Liver (tissue), 9 donors: ENCODE data around the gene POLR2J2. TPM values are rescaled to one million over a fixed set of nuclear protein-coding genes. Genes with fewer than 3 reads are reported as not detected.
"Not testable (repeated sequence)": the region's sequence is repeated elsewhere in the genome, so short reads cannot be mapped to it uniquely, and the experiment has no call there.

Experiments
- DNase-seq: peaks from one replicate; pipeline ENCODE4 v3.0.0-alpha.2; 2017; ENCODE audit warnings: low spot score
- H3K27ac ChIP-seq, 2 donors: one replicate each; pipeline ENCODE4 v1.7.0; 2013; ENCODE audit warnings: inconsistent platforms in 2 of 2, low read length in 2 of 2, control low read depth in 1 of 2, low read depth in 1 of 2, mild to moderate bottlenecking in 1 of 2
- H3K27me3 ChIP-seq, 4 donors: one replicate each; pipeline versions ENCODE4 v1.6.1 to v1.7.0; 2013; ENCODE audit warnings: low read length in 3 of 4, inconsistent platforms in 1 of 4, mild to moderate bottlenecking in 1 of 4, moderate library complexity in 1 of 4; ENCODE audit not compliant: control insufficient read depth in 4 of 4, insufficient read depth in 4 of 4
- H3K36me3 ChIP-seq, 4 donors: one replicate each; pipeline versions ENCODE4 v1.6.1 to v1.7.0; 2013; ENCODE audit warnings: low read length in 3 of 4, mild to moderate bottlenecking in 3 of 4, low read depth in 1 of 4, moderate library complexity in 1 of 4; ENCODE audit not compliant: control insufficient read depth in 4 of 4, insufficient read depth in 3 of 4
- H3K4me1 ChIP-seq, 4 donors: one replicate each; pipeline versions ENCODE4 v1.6.1 to v1.7.0; 2013; ENCODE audit warnings: low read length in 3 of 4, mild to moderate bottlenecking in 3 of 4, moderate library complexity in 1 of 4; ENCODE audit not compliant: control insufficient read depth in 4 of 4, insufficient read depth in 4 of 4
- H3K4me3 ChIP-seq, 3 donors: one replicate each; pipeline versions ENCODE4 v1.6.1 to v1.7.0; 2013; ENCODE audit warnings: low read length in 3 of 3, control low read depth in 1 of 3, low read depth in 1 of 3, mild to moderate bottlenecking in 1 of 3
- H3K9ac ChIP-seq, 2 donors: one replicate each; pipeline ENCODE4 v1.7.0; 2013; ENCODE audit warnings: low read length in 2 of 2, mild to moderate bottlenecking in 2 of 2, moderate library complexity in 2 of 2, control low read depth in 1 of 2, low read depth in 1 of 2
- H3K9me3 ChIP-seq, 4 donors: one replicate each; pipeline versions ENCODE4 v1.6.1 to v1.7.0; 2013; ENCODE audit warnings: low read length in 3 of 4; ENCODE audit not compliant: control insufficient read depth in 4 of 4
- WGBS: extraction: QIAGEN DNeasy Blood & Tissue Kit; methylation state at CpG from one replicate; pipeline ENCODE4 v1.1.7; 2013; 5-methylcytosine and 5-hydroxymethylcytosine counted together
- polyA plus RNA-seq, 2 donors: library from polyadenylated mRNA; stranded (reverse) in 1 of 2; unstranded in 1 of 2; fragments of 200-250 nt in 1 of 2; fragments of >200 nt in 1 of 2; fragmentation: Nextera tagmentation in 1 of 2; extraction: Ambion mirVana in 1 of 2; gene quantifications; one replicate each; pipeline versions ENCODE4 v1.2.1 to v1.2.3, GENCODE V29; 2013 to 2015
- total RNA-seq, 2 donors: library from RNA; depleted of rRNA; stranded (reverse); fragments of >200 nt; gene quantifications; one replicate each; pipeline ENCODE4 v1.2.3, GENCODE V29; 2014
- donor health status: healthy.
- donor health status: healthy.
- donor health status: healthy.
- donor health status: healthy.
- donor health status: healthy.

The POLR2J2 gene
- total and polyA plus RNA-seq, 4 donors = 0.14 to 6.3 (median 4.7) TPM

GRCh38 chr7:102697642-102698512 lies 26.4 kb upstream of the POLR2J2 start:
- not testable (repeated sequence) for H3K4me1 ChIP-seq, H3K27ac ChIP-seq, H3K36me3 ChIP-seq, H3K4me3 ChIP-seq, H3K27me3 ChIP-seq, H3K9me3 ChIP-seq, DNase-seq, H3K9ac ChIP-seq
- 84% methylated on average over 5 of the region's 5 CpGs for WGBS

DNA sequence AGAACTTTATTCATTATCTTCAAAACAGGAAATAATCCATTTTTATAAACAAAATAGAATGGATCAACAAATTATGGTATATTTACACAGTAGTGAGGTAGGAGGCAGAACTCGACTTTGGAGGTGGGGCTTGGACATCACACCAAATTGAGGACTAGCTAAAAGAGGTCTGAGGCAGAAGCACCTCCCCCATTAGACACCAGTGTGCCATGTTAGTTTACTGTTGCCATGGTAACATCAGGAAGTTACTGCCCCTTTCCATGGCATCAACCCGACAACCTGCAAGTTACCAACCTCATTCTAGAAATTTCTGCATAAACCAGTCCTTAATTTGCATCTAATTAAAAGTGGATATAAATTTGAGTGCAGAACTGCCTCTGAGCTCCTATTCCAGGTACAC lies 24.5 kb upstream of the POLR2J2 start:
- H3K9me3 ChIP-seq, H3K27ac ChIP-seq, H3K4me3 ChIP-seq, DNase-seq, H3K4me1 ChIP-seq, H3K36me3 ChIP-seq, H3K27me3 ChIP-seq, H3K9ac ChIP-seq: not testable (repeated sequence)
- 48% methylated on average over 1 of the region's 2 CpGs for WGBS

DNA sequence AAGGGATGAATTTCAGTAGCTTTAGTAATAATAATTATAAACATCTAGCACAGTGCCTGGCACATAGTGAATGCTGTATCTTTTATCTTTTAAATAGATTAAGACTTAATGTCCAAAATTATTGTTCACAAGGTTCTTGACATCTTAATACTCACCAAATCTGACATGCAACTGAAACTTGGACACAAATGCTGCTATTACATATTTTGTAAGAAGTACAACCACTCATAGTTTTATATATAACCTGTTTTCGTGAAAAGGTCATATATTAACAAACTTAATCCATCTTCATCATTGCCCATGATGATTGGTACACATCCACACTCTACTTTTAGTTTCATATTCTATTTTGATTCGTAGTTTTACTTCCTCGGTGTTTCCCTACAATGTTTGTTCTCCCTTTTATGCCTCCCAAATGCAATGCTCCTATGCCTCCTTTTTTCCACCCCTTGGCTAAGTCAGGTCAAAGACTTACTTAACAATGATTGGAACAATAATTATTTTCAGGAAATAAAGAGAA lies 23.6 kb upstream of the POLR2J2 start:
- not testable (repeated sequence) for H3K9ac ChIP-seq, H3K36me3 ChIP-seq, H3K27me3 ChIP-seq, H3K4me3 ChIP-seq, H3K27ac ChIP-seq, H3K9me3 ChIP-seq, DNase-seq, H3K4me1 ChIP-seq
- WGBS = 56% methylated on average over 1 of the region's 3 CpGs

DNA sequence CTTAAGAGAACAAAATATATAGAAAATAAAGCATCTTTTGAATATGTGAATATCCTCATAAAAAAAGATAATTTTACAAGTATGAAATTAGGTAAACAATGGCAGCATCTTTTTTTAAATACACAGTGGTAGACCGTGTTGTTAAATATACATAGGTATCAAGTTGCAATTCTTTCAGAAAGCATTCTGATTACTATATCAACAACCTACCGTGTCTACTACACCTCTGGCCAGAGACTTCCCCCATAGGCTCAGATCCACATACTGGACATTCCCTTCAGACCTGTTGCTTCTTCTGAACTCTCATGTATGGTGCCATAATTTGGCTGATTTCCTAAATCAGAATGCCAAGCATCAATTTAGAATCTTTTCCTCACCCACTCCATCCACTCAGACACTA lies 22.5 kb upstream of the POLR2J2 start:
- H3K9ac ChIP-seq, H3K27me3 ChIP-seq, H3K36me3 ChIP-seq, H3K4me3 ChIP-seq, H3K4me1 ChIP-seq, H3K27ac ChIP-seq, H3K9me3 ChIP-seq, DNase-seq: not testable (repeated sequence)
- WGBS = 67% methylated on average over 2 of the region's 2 CpGs

DNA sequence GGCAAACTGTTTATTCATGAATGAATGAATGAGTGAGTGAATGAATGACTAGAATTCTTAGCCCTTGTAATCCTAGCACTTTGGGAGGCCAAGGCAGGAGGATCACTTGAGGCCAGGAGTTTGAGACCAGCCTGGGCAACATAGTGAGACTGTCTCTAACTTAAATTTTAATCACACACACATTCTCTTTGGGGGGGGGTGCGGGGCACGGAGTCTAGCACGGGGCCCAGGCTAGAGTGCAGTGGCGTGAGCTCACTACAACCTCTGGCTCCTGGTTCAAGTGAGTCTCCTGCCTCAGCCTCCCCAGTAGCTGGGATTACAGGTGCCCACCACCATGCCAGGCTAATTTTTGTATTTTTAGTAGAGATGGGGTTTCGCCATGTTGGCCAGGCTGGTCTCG lies 19.1 kb upstream of the POLR2J2 start:
- DNase-seq, H3K4me1 ChIP-seq, H3K36me3 ChIP-seq, H3K9ac ChIP-seq, H3K4me3 ChIP-seq, H3K9me3 ChIP-seq, H3K27me3 ChIP-seq, H3K27ac ChIP-seq: not testable (repeated sequence)
- WGBS = 91% methylated on average over 4 of the region's 6 CpGs

DNA sequence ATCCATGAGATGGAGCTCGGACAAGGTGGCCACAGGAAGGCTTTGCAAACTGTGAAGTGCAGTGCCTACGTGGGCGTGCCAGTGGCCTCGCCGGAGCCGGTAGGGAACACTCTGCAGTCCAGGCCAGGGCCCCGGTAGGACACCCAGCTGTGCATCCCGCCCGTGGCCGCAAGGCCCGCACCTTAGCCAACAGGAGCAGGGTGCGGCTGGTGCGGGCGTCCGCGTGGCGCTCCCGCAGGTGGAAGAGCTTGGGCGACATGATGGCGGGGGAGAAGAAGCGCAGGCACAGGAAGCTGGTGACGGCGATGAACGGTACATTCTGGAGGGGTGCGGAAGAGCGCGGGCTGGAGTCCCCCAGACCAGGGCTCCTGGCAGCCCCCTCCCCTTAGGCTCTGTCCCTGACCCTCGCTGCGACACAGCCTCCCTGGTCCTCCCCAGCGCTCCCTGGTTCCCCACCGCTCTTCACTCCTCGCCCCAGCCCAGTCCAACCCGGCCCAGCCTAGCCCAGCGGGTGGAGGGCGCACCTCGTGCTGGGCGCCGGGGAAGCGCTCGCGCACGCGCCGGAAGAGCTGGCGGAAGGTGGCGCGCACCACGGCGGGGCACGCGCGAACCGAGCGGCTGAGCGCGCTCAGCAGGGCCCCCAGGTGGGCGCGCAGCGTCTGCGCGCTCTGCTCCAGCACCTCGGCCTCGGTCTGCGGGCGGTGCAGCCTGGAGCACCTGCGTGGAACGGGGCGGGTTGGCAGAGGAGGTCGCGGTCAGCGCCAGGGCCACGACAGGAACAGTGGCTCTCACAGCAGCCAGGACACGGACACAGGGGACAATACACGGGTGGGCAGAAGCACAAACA lies 18.2 kb upstream of the POLR2J2 start:
- DNase-seq, H3K4me3 ChIP-seq, H3K9me3 ChIP-seq, H3K27me3 ChIP-seq, H3K4me1 ChIP-seq, H3K27ac ChIP-seq, H3K9ac ChIP-seq, H3K36me3 ChIP-seq: not testable (repeated sequence)
- WGBS = 4% methylated on average over 3 of the region's 74 CpGs

GRCh38 chr7:102688299-102689036 lies 17.0 kb upstream of the POLR2J2 start:
- not testable (repeated sequence) for H3K27ac ChIP-seq, H3K4me3 ChIP-seq, H3K9me3 ChIP-seq, H3K36me3 ChIP-seq, H3K4me1 ChIP-seq, H3K27me3 ChIP-seq, H3K9ac ChIP-seq, DNase-seq
- no CpG with 5 or more reads among the region's 37 CpGs for WGBS

DNA sequence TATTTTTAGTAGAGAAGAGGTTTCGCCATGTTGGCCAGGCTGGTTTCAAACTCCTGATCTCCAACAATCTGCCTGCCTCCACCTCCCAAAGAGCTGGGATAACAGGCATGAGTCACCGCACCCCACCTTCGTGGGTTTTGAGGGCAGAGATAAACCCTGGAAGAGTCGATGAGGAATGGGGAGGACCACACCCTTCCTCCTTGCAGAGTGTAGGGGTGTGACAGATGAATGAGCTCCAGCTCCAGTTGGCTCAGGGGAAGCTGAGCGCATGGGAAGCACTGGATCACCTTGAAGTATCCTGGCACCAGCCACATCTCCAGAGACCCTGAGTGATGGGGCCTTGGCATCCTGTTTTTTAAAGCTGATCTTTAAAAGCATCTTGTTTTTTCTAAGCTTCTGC lies 11.1 kb upstream of the POLR2J2 start:
- H3K9me3 ChIP-seq, H3K4me1 ChIP-seq, DNase-seq, H3K9ac ChIP-seq, H3K27ac ChIP-seq, H3K4me3 ChIP-seq, H3K27me3 ChIP-seq, H3K36me3 ChIP-seq: not testable (repeated sequence)
- WGBS = no CpG with 5 or more reads among the region's 5 CpGs
